ENCODE measurements around the gene LRRC15. TPM values are rescaled to one million over a fixed set of nuclear protein-coding genes. Genes with fewer than 3 reads are reported as not detected.
A peak's percentile ranks its signal among the peaks of the same experiment; 100 is the strongest.

The LRRC15 gene
- total RNA-seq, 2 experiments from 2014 or later, result 0.04 TPM; not detected in 1

DNA sequence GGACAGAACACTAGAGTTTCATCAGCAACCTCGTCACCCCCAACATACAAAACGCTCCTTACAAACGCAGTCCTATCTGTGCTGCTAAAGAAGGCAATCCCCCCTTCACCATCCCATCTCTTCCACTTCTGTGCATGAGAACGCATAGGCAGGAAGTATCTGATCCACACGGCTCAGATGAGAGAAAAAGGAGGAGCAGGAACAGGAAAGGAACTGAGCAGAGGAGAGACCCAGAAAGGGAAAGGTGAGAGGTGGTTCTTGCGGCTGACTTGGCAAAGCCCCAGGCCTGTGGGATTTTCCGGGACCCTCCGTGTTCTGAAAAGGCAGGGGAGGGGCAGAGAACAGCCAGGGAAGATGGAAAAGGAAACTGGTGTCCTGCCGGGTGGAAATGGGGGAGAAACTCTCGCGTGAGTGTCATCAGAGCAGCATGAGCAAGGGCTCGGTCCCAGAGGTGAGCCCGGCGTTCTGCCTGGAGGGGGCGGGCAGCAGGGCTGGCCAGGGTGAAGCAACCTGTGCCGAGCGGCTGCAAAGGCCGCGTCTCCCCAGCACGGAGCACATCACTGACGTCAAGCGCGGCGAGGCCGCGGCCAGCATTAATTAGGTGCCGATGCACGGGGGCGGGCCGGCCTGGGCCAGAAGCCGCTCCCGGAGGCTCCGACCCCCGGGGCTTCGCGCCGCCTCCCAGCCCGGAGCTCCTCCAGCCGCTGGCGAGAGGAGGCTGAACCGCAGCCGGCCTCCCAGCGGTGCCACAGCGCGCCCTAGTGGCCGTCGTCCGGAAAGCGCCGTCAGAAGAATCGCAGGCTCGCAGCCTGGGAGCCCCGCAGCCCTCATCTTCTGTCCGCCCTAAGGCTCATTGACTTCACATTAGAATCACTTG, 54.2 kb downstream of the LRRC15 start:
- CTCF ChIA-PET, result interaction anchor here (0.5 to 3.7 kb wide), 50 partner anchors 8 to 658 kb away, joined by 3 to 54 read pairs (median 4); partner anchors contain the start of gene GP5
- H3K36me3 Mint-ChIP-seq (ENCODE audit: low read depth), result no peaks in the 10 kb centered on the region

DNA sequence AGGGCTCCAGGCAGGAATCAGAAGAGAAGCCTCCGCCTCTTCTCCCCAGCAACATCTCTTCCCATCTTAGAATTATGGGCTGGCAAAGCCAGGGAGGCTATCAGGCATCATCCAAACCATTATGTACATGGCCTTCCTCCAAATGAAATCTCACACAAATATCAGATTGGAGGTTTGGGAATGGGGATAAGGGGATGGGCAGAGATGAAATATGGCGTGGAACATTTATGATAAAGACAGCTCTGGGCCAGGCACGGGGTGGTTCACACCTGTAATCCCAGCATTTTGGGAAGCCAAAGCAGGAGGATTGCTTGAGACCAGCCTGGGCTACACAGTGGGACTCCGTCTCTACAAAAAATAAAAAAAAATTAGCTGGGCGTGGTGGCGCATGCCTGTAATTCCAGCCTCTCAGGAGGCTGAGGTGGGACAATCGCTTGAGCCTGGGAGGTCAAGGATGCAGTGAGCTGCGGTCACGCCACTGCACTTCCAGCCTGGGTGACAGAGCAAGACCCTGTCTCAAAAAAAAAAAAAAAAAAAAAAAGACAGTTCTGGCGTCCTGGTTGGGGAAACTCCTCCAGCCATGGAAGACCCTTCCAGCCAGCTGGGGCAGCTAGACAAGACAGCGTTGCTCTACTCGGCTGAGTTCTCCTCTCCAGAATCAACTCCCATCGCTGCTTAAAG, 55.0 kb downstream of the LRRC15 start:
- H3K4me1 Mint-ChIP-seq, result peaks cover 8% of the 10 kb centered on the region
- no peak overlapping the region for H3K4me3 Mint-ChIP-seq
- CTCF ChIA-PET, result interaction anchor here (0.7 to 3.7 kb wide), 7 partner anchors 20 to 535 kb away, joined by 3 to 54 read pairs (median 4); no protein-coding TSS in a partner anchor
- H3K36me3 Mint-ChIP-seq (ENCODE audit: low read depth), result no peaks in the 10 kb centered on the region
- DNase-seq (no peak), ATAC-seq (no peak)
- POLR2A ChIA-PET, result no interaction called here
- intact Hi-C loops (cut with DNase I, micrococcal nuclease), result loop anchor here (1.0 to 10.0 kb wide), 9 partner anchors 59 to 650 kb away; no protein-coding TSS in a partner anchor
- H3K27me3 Mint-ChIP-seq, result peaks cover 21% of the 10 kb centered on the region
- H3K27ac Mint-ChIP-seq, result no peak overlapping the region
- peaks cover 7% of the 10 kb centered on the region for H3K9me3 Mint-ChIP-seq (ENCODE audit: low read depth)

More for the DNA sequence above, 54.2 kb downstream of the LRRC15 start:
- H3K4me1 Mint-ChIP-seq, result peaks cover 8% of the 10 kb centered on the region
- intact Hi-C loops (cut with DNase I, micrococcal nuclease), result loop anchor here (1.0 to 10.0 kb wide), 9 partner anchors 60 to 651 kb away; no protein-coding TSS in a partner anchor
- peak overlapping the region; percentile 3 for H3K27ac Mint-ChIP-seq
- POLR2A ChIA-PET, result interaction anchor here (0.6 to 1.0 kb wide), 3 partner anchors 174 to 480 kb away, joined by 3 to 6 read pairs (median 3); no protein-coding TSS in a partner anchor
- peak; percentile 89 for ATAC-seq
- peak; percentile 89 for DNase-seq
- H3K9me3 Mint-ChIP-seq (ENCODE audit: low read depth), result peaks cover 10% of the 10 kb centered on the region
- H3K4me3 Mint-ChIP-seq, result peak overlapping the region; percentile 43
- peaks cover 21% of the 10 kb centered on the region for H3K27me3 Mint-ChIP-seq

DNA sequence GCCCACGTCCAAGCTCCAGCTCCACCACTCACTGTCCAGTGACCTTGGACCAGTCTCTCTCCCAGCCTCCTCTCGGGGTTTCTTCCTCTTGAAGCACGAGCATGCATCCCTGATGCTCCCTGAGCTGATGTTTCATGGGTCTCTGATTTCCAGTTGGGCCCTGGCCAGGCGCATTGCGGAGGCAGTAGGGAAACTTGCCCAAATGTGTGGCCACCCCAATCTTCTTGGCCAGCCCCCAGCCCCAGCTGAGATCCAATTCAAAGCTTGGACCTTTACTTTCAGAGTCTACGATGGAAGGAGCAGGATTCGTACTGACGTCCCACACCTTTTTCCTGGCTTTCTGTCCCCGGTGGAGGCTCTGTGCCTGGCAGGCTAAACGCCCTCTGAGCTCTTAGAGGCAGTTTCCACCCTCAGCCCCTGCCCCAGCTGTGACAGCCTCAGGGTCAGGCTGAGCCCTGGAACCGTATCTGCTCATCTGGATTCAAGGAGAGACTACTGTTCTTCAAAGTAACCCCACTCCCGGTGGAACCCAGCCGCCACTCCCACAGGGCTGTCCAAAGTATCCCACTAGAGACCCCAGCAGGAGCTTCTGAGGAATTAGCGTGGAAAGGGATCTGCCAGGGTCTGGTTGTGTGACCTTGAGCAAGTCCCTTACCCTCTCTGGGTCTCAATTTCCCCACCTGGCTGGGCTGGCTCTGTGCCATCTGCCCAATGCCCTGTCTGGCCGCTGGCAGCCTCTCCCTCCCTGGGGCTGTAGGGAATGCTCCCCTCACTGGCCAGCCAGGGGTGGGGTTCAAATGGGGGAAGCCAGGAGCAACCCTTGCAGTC, 55.8 kb downstream of the LRRC15 start:
- H3K4me1 Mint-ChIP-seq, result peaks cover 10% of the 10 kb centered on the region
- intact Hi-C loops (cut with DNase I, micrococcal nuclease), result loop anchor here (2.0 to 10.0 kb wide), 4 partner anchors 109 to 649 kb away; no protein-coding TSS in a partner anchor

DNA sequence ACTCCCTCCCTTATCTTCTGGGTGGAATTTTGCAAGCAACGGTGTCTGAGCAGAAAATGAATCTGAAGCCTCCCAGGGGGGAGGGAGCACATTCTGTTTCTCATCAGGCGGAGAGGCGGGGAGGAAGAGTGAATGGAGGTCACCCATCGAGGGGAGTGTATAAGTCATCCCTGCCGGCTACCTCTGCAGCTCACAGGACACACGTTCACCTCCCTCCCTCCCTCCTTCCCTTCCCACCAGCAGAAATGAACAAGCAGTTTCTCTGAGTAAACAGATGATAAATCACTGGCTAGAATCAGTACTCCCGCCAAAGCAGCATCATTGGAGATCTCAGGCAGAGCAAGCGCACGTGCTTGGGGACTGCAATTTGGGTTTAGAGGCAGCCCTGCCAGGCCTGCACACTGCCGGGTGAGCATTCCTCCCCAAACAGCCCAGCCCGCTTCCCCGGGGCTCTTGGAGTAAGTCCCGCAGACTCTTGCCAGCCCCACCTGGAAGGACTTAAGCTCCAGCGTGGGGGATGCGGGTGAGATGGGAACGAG, 56.7 kb downstream of the LRRC15 start:
- no peaks in the 10 kb centered on the region for H3K36me3 Mint-ChIP-seq (ENCODE audit: low read depth)
- H3K27ac Mint-ChIP-seq, result no peak overlapping the region
- intact Hi-C loops (cut with DNase I, micrococcal nuclease), result loop anchor here in 1 of 2 experiments (10.0 kb wide), 1 partner anchor 108 kb away; no protein-coding TSS in a partner anchor
- no peak overlapping the region for H3K4me3 Mint-ChIP-seq
- no peak for DNase-seq
- H3K9me3 Mint-ChIP-seq (ENCODE audit: low read depth), result no peaks in the 10 kb centered on the region
- H3K4me1 Mint-ChIP-seq, result peaks cover 13% of the 10 kb centered on the region
- H3K27me3 Mint-ChIP-seq, result peaks cover 19% of the 10 kb centered on the region
- CTCF ChIA-PET, result interaction anchor here (0.6 kb wide), 1 partner anchor 393 kb away, joined by 3 read pairs; no protein-coding TSS in a partner anchor
- no peak for ATAC-seq
- POLR2A ChIA-PET, result no interaction called here

More for the DNA sequence above, 55.8 kb downstream of the LRRC15 start:
- H3K27ac Mint-ChIP-seq, result no peak overlapping the region
- H3K27me3 Mint-ChIP-seq, result peaks cover 21% of the 10 kb centered on the region
- ChIA-PET POLR2A (no interaction called here), CTCF (interaction anchor here (0.5 to 1.0 kb wide), 3 partner anchors 10 to 84 kb away, joined by 3 to 5 read pairs (median 3); no protein-coding TSS in a partner anchor)
- no peaks in the 10 kb centered on the region for H3K9me3 Mint-ChIP-seq (ENCODE audit: low read depth)
- ATAC-seq (no peak), DNase-seq (no peak)
- H3K4me3 Mint-ChIP-seq, result no peak overlapping the region
- no peaks in the 10 kb centered on the region for H3K36me3 Mint-ChIP-seq (ENCODE audit: low read depth)

DNA sequence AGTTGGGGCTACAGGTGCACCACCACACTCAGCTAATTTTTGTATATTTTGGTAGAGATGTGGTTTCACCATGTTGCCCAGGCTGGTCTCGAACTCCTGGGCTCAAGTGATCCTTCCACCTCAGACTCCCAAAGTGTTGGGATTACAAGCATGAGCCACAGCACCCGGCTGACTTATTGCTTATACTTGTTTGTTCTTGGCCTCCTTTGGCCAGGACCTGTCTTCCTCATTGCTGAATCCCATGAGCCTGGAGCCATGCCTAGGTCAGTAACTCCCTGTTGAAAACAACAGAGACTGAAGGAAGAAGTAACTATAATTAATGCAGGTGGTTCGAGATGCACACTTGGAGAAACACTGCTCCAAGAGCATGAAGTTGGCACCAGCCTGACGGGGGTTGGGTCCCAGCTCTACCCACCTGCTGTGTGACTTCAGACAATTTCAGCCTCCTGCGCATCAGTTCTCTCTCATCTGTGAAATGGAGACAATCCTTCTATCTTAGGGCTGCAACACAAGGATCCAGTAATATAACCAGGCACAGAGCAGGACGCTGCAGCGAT, 57.3 kb downstream of the LRRC15 start:
- Mint-ChIP-seq H3K36me3 (ENCODE audit: low read depth) (no peaks in the 10 kb centered on the region), H3K9me3 (ENCODE audit: low read depth) (no peaks in the 10 kb centered on the region), H3K4me3 (no peak overlapping the region), H3K27ac (no peak overlapping the region), H3K4me1 (peaks cover 18% of the 10 kb centered on the region), H3K27me3 (peaks cover 15% of the 10 kb centered on the region)
- no peak for ATAC-seq
- intact Hi-C loops (cut with DNase I, micrococcal nuclease), result loop anchor here in 1 of 2 experiments (10.0 kb wide), 1 partner anchor 107 kb away; no protein-coding TSS in a partner anchor
- POLR2A ChIA-PET, result no interaction called here
- CTCF ChIA-PET, result no interaction called here
- DNase-seq, result no peak

DNA sequence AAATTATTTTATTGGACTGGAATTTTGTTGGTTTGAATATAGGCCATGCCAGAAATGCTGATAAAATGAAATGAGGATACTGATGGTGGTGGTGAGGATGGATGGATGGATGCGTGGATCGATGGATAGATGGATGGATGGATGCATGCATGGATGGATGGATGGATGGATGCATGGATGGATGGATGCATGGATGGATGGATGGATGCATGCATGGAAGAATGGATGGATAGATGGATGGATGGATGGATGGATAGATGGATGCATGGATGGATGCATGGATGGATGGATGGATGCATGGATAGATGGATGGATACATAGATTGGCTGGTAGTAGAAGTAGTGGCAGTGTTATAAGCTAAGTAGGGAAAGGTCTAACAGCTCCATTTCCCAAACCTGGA, 58.5 kb downstream of the LRRC15 start:
- POLR2A ChIA-PET, result no interaction called here

GRCh38 chr3:194310060-194310835, 59.3 kb downstream of the LRRC15 start:
- Mint-ChIP-seq H3K4me3 (no peak overlapping the region), H3K27ac (no peak overlapping the region), H3K9me3 (ENCODE audit: low read depth) (no peaks in the 10 kb centered on the region), H3K36me3 (ENCODE audit: low read depth) (no peaks in the 10 kb centered on the region), H3K4me1 (peaks cover 30% of the 10 kb centered on the region), H3K27me3 (peaks cover 9% of the 10 kb centered on the region)
- CTCF ChIA-PET, result no interaction called here
- POLR2A ChIA-PET, result no interaction called here
- intact Hi-C loops (cut with DNase I, micrococcal nuclease), result loop anchor here in 1 of 2 experiments (10.0 kb wide), 1 partner anchor 105 kb away; no protein-coding TSS in a partner anchor
- ATAC-seq (no peak), DNase-seq (no peak)

More for the DNA sequence above, 58.5 kb downstream of the LRRC15 start:
- DNase-seq, result no peak
- CTCF ChIA-PET, result no interaction called here
- ATAC-seq, result no peak
- H3K36me3 Mint-ChIP-seq (ENCODE audit: low read depth), result no peaks in the 10 kb centered on the region
- no peak overlapping the region for H3K4me3 Mint-ChIP-seq
- H3K27ac Mint-ChIP-seq, result no peak overlapping the region
- intact Hi-C loops (cut with DNase I, micrococcal nuclease), result loop anchor here in 1 of 2 experiments (10.0 kb wide), 1 partner anchor 106 kb away; no protein-coding TSS in a partner anchor
- no peaks in the 10 kb centered on the region for H3K9me3 Mint-ChIP-seq (ENCODE audit: low read depth)
- H3K27me3 Mint-ChIP-seq, result peaks cover 10% of the 10 kb centered on the region
- H3K4me1 Mint-ChIP-seq, result peaks cover 28% of the 10 kb centered on the region

DNA sequence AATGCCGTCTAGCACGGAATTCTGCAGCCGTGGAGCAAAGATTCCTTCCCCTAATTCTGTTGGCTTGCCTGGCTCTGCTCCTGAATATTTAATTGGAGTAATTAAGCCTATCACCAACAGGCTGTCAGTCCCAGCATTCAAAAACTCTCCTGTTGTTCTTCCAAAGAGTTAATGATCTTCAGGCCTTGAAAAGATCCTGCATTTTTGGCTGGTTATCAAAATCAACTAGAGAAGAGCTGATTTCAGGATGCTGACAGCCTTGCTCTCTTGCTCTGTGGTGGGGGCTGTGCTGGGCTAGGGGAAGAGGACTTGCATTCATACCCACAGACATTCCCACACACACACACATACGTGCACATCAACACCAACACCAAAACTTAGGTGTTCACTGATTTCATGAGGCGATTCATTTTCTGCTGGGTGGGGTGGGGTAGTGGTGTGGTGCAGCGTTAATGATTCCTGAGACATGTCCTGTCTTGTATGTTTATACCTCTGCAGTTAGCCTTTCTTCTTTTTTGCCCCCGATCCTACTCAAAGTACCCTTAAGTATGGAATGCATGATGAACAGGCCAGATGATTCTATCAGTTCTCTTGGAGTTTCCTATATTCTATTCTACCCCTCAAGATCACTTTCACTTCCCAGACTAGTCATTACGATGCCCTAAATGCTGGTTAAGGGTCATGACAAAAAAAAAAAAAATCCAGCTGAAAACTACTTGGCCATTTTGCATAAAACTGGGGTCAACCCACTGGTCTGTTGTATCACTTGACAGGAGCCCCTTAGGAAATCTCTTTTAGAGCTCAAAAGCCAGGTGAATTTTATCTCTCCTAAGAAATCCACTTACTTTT, 60.7 kb downstream of the LRRC15 start:
- intact Hi-C loops (cut with DNase I, micrococcal nuclease), result loop anchor here (5.0 kb wide), 3 partner anchors 172 to 632 kb away; partner anchors contain the start of gene HES1 (in 1 of the 2)
- H3K27me3 Mint-ChIP-seq, result peaks cover 2% of the 10 kb centered on the region
- H3K9me3 Mint-ChIP-seq (ENCODE audit: low read depth), result no peaks in the 10 kb centered on the region
- H3K4me1 Mint-ChIP-seq, result peaks cover 30% of the 10 kb centered on the region
- ChIA-PET POLR2A (interaction anchor here (0.6 kb wide), 1 partner anchor 13 kb away, joined by 3 read pairs; no protein-coding TSS in a partner anchor), CTCF (interaction anchor here (0.6 to 2.9 kb wide), 3 partner anchors 8 to 851 kb away, joined by 3 to 13 read pairs (median 3); no protein-coding TSS in a partner anchor)
- DNase-seq (no peak), ATAC-seq (no peak)
- H3K4me3 Mint-ChIP-seq, result no peak overlapping the region
- no peaks in the 10 kb centered on the region for H3K36me3 Mint-ChIP-seq (ENCODE audit: low read depth)
- no peak overlapping the region for H3K27ac Mint-ChIP-seq

- H3K36me3 Mint-ChIP-seq (ENCODE audit: low read depth), result no peaks in the 10 kb centered on the region
- ATAC-seq (no peak), DNase-seq (no peak)
- H3K4me1 Mint-ChIP-seq, result peaks cover 30% of the 10 kb centered on the region
- H3K4me3 Mint-ChIP-seq, result no peak overlapping the region
- intact Hi-C loops (cut with DNase I, micrococcal nuclease), result loop anchor here (1.0 to 5.0 kb wide), 4 partner anchors 171 to 631 kb away; partner anchors contain the start of gene HES1 (in 1 of the 2)
- peaks cover 2% of the 10 kb centered on the region for H3K27me3 Mint-ChIP-seq
- ChIA-PET CTCF (interaction anchor here (0.6 to 2.9 kb wide), 4 partner anchors 9 to 333 kb away, joined by 3 to 13 read pairs (median 3); no protein-coding TSS in a partner anchor), POLR2A (no interaction called here)
- no peak overlapping the region for H3K27ac Mint-ChIP-seq
- no peaks in the 10 kb centered on the region for H3K9me3 Mint-ChIP-seq (ENCODE audit: low read depth)
Observed at GRCh38 chr3:194307849-194308248, 61.7 kb downstream of the LRRC15 start.
